Loucy (cell line): Measurements from ENCODE around the gene DPYSL3.
"Not testable (repeated sequence)": the region's sequence is repeated elsewhere in the genome, so short reads cannot be mapped to it uniquely, and the experiment has no call there.

Experiments used
- H2AFZ ChIP-seq: fragments of 200-600 bp; sonication (generic); 2 replicates; pipeline ENCODE4 v1.6.0; 2016; ENCODE audit warnings: antibody characterized with exemption, mild to moderate bottlenecking, low read length, moderate library complexity
- H3F3A ChIP-seq: fragments of 200-600 bp; 2 replicates; pipeline ENCODE4 v1.6.0; 2016; ENCODE audit warnings: antibody characterized with exemption, low read depth, mild to moderate bottlenecking
- H3K27me3 ChIP-seq: fragments of 200-600 bp; sonication (generic); 2 replicates; pipeline ENCODE4 v1.6.1; 2014; ENCODE audit warnings: low read length, mild to moderate bottlenecking; ENCODE audit not compliant: insufficient read depth, poor library complexity, severe bottlenecking
- H3K36me3 ChIP-seq: fragments of 200-600 bp; sonication (generic); 2 replicates; pipeline ENCODE4 v1.6.1; 2016; ENCODE audit warnings: low read length; ENCODE audit not compliant: insufficient read depth
- H3K4me1 ChIP-seq: fragments of 200-600 bp; sonication (generic); 2 replicates; pipeline ENCODE4 v1.5.1; 2014; ENCODE audit warnings: low read length, mild to moderate bottlenecking; ENCODE audit not compliant: insufficient read depth, poor library complexity, severe bottlenecking
- H3K4me2 ChIP-seq: fragments of 200-600 bp; sonication (generic); 2 replicates; pipeline ENCODE4 v1.6.0; 2014; ENCODE audit warnings: antibody characterized with exemption, low read length, low read depth, mild to moderate bottlenecking; ENCODE audit not compliant: poor library complexity, severe bottlenecking
- H3K4me3 ChIP-seq: fragments of 200-600 bp; sonication (generic); 2 replicates; pipeline ENCODE4 v1.5.1; 2014; ENCODE audit warnings: low read length, mild to moderate bottlenecking, mixed read lengths; ENCODE audit not compliant: poor library complexity, severe bottlenecking
- H3K79me2 ChIP-seq: fragments of 200-600 bp; sonication (generic); 2 replicates; pipeline ENCODE4 v1.6.1; 2014; ENCODE audit warnings: low read length; ENCODE audit not compliant: insufficient read depth
- H3K9ac ChIP-seq: fragments of 200-600 bp; sonication (generic); 2 replicates; pipeline ENCODE4 v1.6.0; 2014; ENCODE audit warnings: mild to moderate bottlenecking, low read depth, low read length, moderate library complexity; ENCODE audit not compliant: poor library complexity, severe bottlenecking
- H3K9me2 ChIP-seq: fragments of 200-600 bp; sonication (generic); replicated peaks from 2 replicates; pipeline ENCODE4 v1.6.1; 2016; ENCODE audit warnings: low read depth, low read length, mixed read lengths
- H3K9me3 ChIP-seq: fragments of 200-600 bp; sonication (generic); 2 replicates; pipeline ENCODE4 v1.6.1; 2014; ENCODE audit warnings: mild to moderate bottlenecking, antibody characterized with exemption, low read length, low read depth; ENCODE audit not compliant: insufficient read depth
- H4K20me1 ChIP-seq: fragments of 200-600 bp; sonication (generic); 2 replicates; pipeline ENCODE4 v1.6.0; 2014; ENCODE audit warnings: antibody characterized with exemption, low read length, mild to moderate bottlenecking; ENCODE audit not compliant: insufficient read depth, poor library complexity, severe bottlenecking
- EZH2phosphoT487 ChIP-seq: fragments of 200-600 bp; IDR thresholded peaks from 2 replicates; pipeline ENCODE4 v1.6.1; 2018; ENCODE audit warnings: antibody characterized with exemption, mild to moderate bottlenecking, moderate library complexity, borderline replicate concordance
- TF ChIP-seq, protein P1 (sequence below): fragments of 200-600 bp; sonication (generic); conservative IDR thresholded peaks from 2 replicates; pipeline ENCODE4 v1.5.1; 2014; ENCODE audit warnings: mild to moderate bottlenecking, antibody characterized with exemption, low read length

DPYSL3 gene

GRCh38 chr5:147555176-147555575, 45.3 kb upstream of the DPYSL3 start:
- Histone ChIP-seq H3K36me3 (no peaks in the 10 kb centered on the region), H3F3A (no peaks in the 10 kb centered on the region), H3K4me1 (no peaks in the 10 kb centered on the region), H2AFZ (no peak overlapping the region), H3K4me3 (no peak overlapping the region), H3K4me2 (no peak overlapping the region), H3K9me3 (no peaks in the 10 kb centered on the region), H3K9ac (no peak overlapping the region), H3K9me2 (no peaks in the 10 kb centered on the region), H4K20me1 (no peaks in the 10 kb centered on the region), H3K79me2 (no peaks in the 10 kb centered on the region), H3K27me3 (no peaks in the 10 kb centered on the region)
- no peak for TF ChIP-seq EZH2phosphoT487

DNA sequence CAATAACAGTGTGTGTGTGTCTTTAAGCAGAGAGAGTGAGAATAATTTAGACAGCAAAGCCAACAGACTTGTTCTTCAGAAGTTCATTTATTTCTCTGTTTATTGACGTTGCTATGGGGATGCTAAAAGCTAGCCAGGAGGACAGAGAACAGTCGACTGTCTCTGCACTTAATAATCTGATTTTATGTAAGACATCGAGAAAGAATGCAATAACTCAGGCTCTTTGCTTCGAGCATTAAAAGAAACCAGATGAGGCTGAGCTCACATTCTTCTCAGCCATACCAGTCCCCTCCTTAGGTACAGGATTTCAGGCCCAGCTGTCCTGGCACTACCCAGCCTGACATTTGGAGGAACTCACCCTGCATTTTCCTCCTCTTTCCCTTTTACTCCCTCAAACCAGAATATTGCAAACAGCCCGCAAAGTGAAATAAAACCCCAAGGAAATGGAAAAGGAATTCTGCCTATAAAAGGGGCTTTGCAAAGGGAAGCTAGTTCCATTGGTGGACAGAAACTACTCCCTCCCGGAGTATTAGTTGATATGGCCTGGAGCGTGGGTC, 44.5 kb upstream of the DPYSL3 start:
- TF ChIP-seq EZH2phosphoT487: no peak
- TF ChIP-seq, protein P1, sequence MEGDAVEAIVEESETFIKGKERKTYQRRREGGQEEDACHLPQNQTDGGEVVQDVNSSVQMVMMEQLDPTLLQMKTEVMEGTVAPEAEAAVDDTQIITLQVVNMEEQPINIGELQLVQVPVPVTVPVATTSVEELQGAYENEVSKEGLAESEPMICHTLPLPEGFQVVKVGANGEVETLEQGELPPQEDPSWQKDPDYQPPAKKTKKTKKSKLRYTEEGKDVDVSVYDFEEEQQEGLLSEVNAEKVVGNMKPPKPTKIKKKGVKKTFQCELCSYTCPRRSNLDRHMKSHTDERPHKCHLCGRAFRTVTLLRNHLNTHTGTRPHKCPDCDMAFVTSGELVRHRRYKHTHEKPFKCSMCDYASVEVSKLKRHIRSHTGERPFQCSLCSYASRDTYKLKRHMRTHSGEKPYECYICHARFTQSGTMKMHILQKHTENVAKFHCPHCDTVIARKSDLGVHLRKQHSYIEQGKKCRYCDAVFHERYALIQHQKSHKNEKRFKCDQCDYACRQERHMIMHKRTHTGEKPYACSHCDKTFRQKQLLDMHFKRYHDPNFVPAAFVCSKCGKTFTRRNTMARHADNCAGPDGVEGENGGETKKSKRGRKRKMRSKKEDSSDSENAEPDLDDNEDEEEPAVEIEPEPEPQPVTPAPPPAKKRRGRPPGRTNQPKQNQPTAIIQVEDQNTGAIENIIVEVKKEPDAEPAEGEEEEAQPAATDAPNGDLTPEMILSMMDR: no peak
- no peak overlapping the region for H2AFZ ChIP-seq

GRCh38 chr5:147553817-147554216, 43.9 kb upstream of the DPYSL3 start:
- H3K27me3 ChIP-seq, H3K36me3 ChIP-seq, H3K79me2 ChIP-seq, H3K9me2 ChIP-seq, H3K4me1 ChIP-seq, H3F3A ChIP-seq, H4K20me1 ChIP-seq, H3K4me2 ChIP-seq, H3K4me3 ChIP-seq, H2AFZ ChIP-seq, H3K9ac ChIP-seq, H3K9me3 ChIP-seq: not testable (repeated sequence)

More for the DNA sequence above, 44.5 kb upstream of the DPYSL3 start:
- Histone ChIP-seq H3K4me3 (no peak overlapping the region), H3K4me2 (no peak overlapping the region), H3K9me2 (no peaks in the 10 kb centered on the region), H3F3A (no peaks in the 10 kb centered on the region), H3K36me3 (no peaks in the 10 kb centered on the region), H3K4me1 (no peaks in the 10 kb centered on the region), H3K27me3 (no peaks in the 10 kb centered on the region), H3K79me2 (no peaks in the 10 kb centered on the region), H4K20me1 (no peaks in the 10 kb centered on the region), H3K9ac (no peak overlapping the region), H3K9me3 (no peaks in the 10 kb centered on the region)

GRCh38 chr5:147552897-147553296, 43.0 kb upstream of the DPYSL3 start:
- no peak overlapping the region for H3K4me2 ChIP-seq
- no peaks in the 10 kb centered on the region for H3K9me3 ChIP-seq
- H3K36me3 ChIP-seq: no peaks in the 10 kb centered on the region
- H3K4me1 ChIP-seq: no peaks in the 10 kb centered on the region
- no peak overlapping the region for H3K4me3 ChIP-seq
- no peaks in the 10 kb centered on the region for H3K79me2 ChIP-seq
- H4K20me1 ChIP-seq: no peaks in the 10 kb centered on the region
- H3K27me3 ChIP-seq: no peaks in the 10 kb centered on the region
- no peaks in the 10 kb centered on the region for H3K9me2 ChIP-seq
- H3F3A ChIP-seq: no peaks in the 10 kb centered on the region
- H3K9ac ChIP-seq: no peak overlapping the region
- H2AFZ ChIP-seq: no peak overlapping the region
- TF ChIP-seq, protein P1: no peak
- TF ChIP-seq EZH2phosphoT487: no peak
